ENCODE measurements around the gene CAST.

Gene CAST

GRCh38 chr5:96659170-96659569 lies 3.0 kb upstream of the CAST start:
- TF ChIP-seq CTCF (IDR thresholded peaks at IDR 0.05; ENCODE audit: low read depth, low read length, poor library complexity, severe bottlenecking) (no peak), EZH2phosphoT487 (IDR thresholded peaks at IDR 0.05; ENCODE audit: borderline replicate concordance, low read length) (no peak)
- no peaks in the 10 kb centered on the region for H3F3A ChIP-seq (ENCODE audit: control insufficient read depth, insufficient read depth)

DNA sequence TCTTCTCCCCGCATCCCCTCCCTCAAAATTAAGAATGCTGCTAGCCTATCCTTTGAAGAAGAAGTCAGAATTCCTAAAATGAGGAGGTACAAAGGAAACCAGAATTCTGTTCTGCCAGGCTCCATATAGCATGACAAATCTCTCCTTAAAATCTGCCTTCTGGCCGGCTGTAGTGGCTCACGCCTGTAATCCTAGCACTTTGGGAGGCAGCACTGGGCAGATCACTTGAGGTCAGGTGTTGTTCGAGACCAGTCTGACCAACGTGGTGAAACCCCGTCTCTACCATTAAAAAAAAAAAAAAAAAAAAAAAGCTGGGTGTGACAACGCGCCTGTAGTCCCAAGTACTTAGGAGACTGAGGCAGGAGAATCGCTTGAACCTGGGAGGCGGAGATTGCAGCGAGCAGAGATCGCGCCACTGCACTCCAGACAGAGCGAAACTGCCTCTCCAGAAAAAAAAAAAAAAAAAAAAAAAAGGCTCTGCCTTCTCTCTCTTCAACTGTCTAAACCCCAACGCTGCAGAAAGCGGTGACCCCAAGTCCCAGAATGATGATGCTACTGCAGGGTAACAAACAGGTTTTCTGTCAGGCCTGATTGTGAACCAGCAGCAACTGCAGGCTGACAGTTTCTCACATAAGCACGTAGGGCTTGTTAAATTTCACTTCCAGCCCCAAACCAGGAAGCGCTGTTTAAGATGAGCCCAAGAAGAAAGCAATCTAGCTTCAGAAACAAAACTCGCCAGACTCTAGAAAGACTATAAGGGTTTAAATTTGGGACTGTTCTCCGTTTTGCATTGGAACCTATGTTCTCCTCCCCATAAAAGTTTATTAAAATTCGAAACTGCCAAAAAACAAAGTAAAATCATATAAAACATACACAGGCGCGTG lies 963 bp upstream of the CAST start:
- Histone ChIP-seq H3F3A (ENCODE audit: control insufficient read depth, insufficient read depth) (no peaks in the 10 kb centered on the region), H3K36me3 (ENCODE audit: control insufficient read depth, low read length) (no peaks in the 10 kb centered on the region), H4K20me1 (ENCODE audit: control insufficient read depth, insufficient read depth, low read depth, low read length) (no peaks in the 10 kb centered on the region), H3K27ac (ENCODE audit: low read depth, low read length) (peak overlapping the region; percentile 78), H3K4me2 (ENCODE audit: low read length) (peak overlapping the region; percentile 77), H3K9me2 (replicated peaks; ENCODE audit: control insufficient read depth, low read length) (no peaks in the 10 kb centered on the region), H3K27me3 (ENCODE audit: control insufficient read depth, low read length) (no peaks in the 10 kb centered on the region), H3K4me1 (ENCODE audit: control insufficient read depth, low read length) (peaks cover 21% of the 10 kb centered on the region), H3K9me3 (ENCODE audit: control insufficient read depth, insufficient read depth, low read length) (no peaks in the 10 kb centered on the region), H3K4me3 (ENCODE audit: low read length) (peak overlapping the region; percentile 93), H3K79me2 (ENCODE audit: control insufficient read depth, low read length) (peaks cover 27% of the 10 kb centered on the region)
- TF ChIP-seq CTCF (IDR thresholded peaks at IDR 0.05; ENCODE audit: low read depth, low read length, poor library complexity, severe bottlenecking) (no peak), EZH2phosphoT487 (IDR thresholded peaks at IDR 0.05; ENCODE audit: borderline replicate concordance, low read length) (no peak)

More at GRCh38 chr5:96659170-96659569, 3.0 kb upstream of the CAST start:
- peaks cover 21% of the 10 kb centered on the region for H3K4me1 ChIP-seq (ENCODE audit: control insufficient read depth, low read length)
- no peaks in the 10 kb centered on the region for H3K36me3 ChIP-seq (ENCODE audit: control insufficient read depth, low read length)
- no peaks in the 10 kb centered on the region for H3K9me3 ChIP-seq (ENCODE audit: control insufficient read depth, insufficient read depth, low read length)
- H3K4me3 ChIP-seq (ENCODE audit: low read length) = no peak overlapping the region
- H3K9me2 ChIP-seq (replicated peaks; ENCODE audit: control insufficient read depth, low read length) = no peaks in the 10 kb centered on the region
- H3K27ac ChIP-seq (ENCODE audit: low read depth, low read length) = no peak overlapping the region
- peaks cover 12% of the 10 kb centered on the region for H3K79me2 ChIP-seq (ENCODE audit: control insufficient read depth, low read length)
- 0 out of 2 replicates have a peak, but pooled peaks cover 4% of the 10 kb centered on the region for H3K27me3 ChIP-seq (ENCODE audit: control insufficient read depth, low read length)
- no peaks in the 10 kb centered on the region for H4K20me1 ChIP-seq (ENCODE audit: control insufficient read depth, insufficient read depth, low read depth, low read length)
- no peak overlapping the region for H3K4me2 ChIP-seq (ENCODE audit: low read length)

GRCh38 chr5:96662725-96663518 lies 746 bp downstream of the CAST start:
- Histone ChIP-seq H3K4me2 (ENCODE audit: low read length) (peak overlapping the region; percentile 77), H3K9me3 (ENCODE audit: control insufficient read depth, insufficient read depth, low read length) (no peaks in the 10 kb centered on the region), H3K4me3 (ENCODE audit: low read length) (peak overlapping the region; percentile 93), H3K9me2 (replicated peaks; ENCODE audit: control insufficient read depth, low read length) (no peaks in the 10 kb centered on the region), H3F3A (ENCODE audit: control insufficient read depth, insufficient read depth) (no peaks in the 10 kb centered on the region), H3K36me3 (ENCODE audit: control insufficient read depth, low read length) (no peaks in the 10 kb centered on the region), H3K27ac (ENCODE audit: low read depth, low read length) (peak overlapping the region; percentile 78; the same call in 1 of the 2 replicates), H4K20me1 (ENCODE audit: control insufficient read depth, insufficient read depth, low read depth, low read length) (no peaks in the 10 kb centered on the region), H3K79me2 (ENCODE audit: control insufficient read depth, low read length) (peaks cover 39% of the 10 kb centered on the region), H3K27me3 (ENCODE audit: control insufficient read depth, low read length) (no peaks in the 10 kb centered on the region), H3K4me1 (ENCODE audit: control insufficient read depth, low read length) (peaks cover 21% of the 10 kb centered on the region)
- TF ChIP-seq EZH2phosphoT487 (IDR thresholded peaks at IDR 0.05; ENCODE audit: borderline replicate concordance, low read length) = no peak
- no peak for TF ChIP-seq CTCF (IDR thresholded peaks at IDR 0.05; ENCODE audit: low read depth, low read length, poor library complexity, severe bottlenecking)
